Thyroid gland (tissue), 4 donors: Measurements from ENCODE around the gene PAX3.

ENCODE experiments used
- CTCF ChIP-seq, 6 experiments: fragments of 200-600 bp in 3 of 6; fragments of 450-650 bp in 3 of 6; sonication (generic) in 3 of 6; IDR thresholded peaks; one replicate each; pipeline ENCODE4 v1.5.1; 2016 to 2019; ENCODE audit warnings: antibody characterized with exemption in 6 of 6, mild to moderate bottlenecking in 2 of 6, inconsistent platforms in 1 of 6, moderate library complexity in 1 of 6
- POLR2A ChIP-seq, 2 donors: fragments of 450-650 bp; IDR thresholded peaks; one replicate each; pipeline ENCODE4 v1.6.1; 2017; ENCODE audit warnings: antibody characterized with exemption in 2 of 2, mild to moderate bottlenecking in 2 of 2, moderate library complexity in 1 of 2

GRCh38 chr2:222293660-222294630, 4.9 kb downstream of the PAX3 start:
- TF ChIP-seq CTCF (IDR thresholded peaks at IDR 0.05) (no peak), POLR2A (IDR thresholded peaks at IDR 0.05) (no peak)
